AG09309 (cell line): ENCODE results near the gene TRIL.

ENCODE experiments used
- DNase-seq: peaks from one replicate; pipeline ENCODE4 v3.0.0-alpha.2; 2010; ENCODE audit warnings: low read depth
- H3K4me3 ChIP-seq: 2 replicates; pipeline ENCODE4 v1.5.1; 2011; ENCODE audit warnings: mild to moderate bottlenecking, low read depth, low read length, moderate library complexity; ENCODE audit not compliant: control insufficient read depth
- CTCF ChIP-seq: IDR thresholded peaks from 2 replicates; pipeline ENCODE4 v1.5.1; 2011; ENCODE audit warnings: mild to moderate bottlenecking, low read depth, low read length, inconsistent platforms; ENCODE audit not compliant: insufficient read depth, control insufficient read depth; ENCODE audit errors: missing control alignments

The TRIL gene

GRCh38 chr7:28977881-28978280 is 19.8 kb upstream of the TRIL start:
- no peak for TF ChIP-seq CTCF
- no peak for DNase-seq
- H3K4me3 ChIP-seq, result no peak overlapping the region

- no peak for TF ChIP-seq CTCF
- H3K4me3 ChIP-seq, result no peak overlapping the region
- no peak for DNase-seq
Measured at GRCh38 chr7:28976022-28976421, 17.9 kb upstream of the TRIL start.

- no peak for TF ChIP-seq CTCF
- no peak for DNase-seq
- no peak overlapping the region for H3K4me3 ChIP-seq
Measured at GRCh38 chr7:28973591-28973990, 15.5 kb upstream of the TRIL start.

- no peak for DNase-seq
- TF ChIP-seq CTCF, result no peak
- H3K4me3 ChIP-seq, result no peak overlapping the region
Measured at GRCh38 chr7:28964056-28964455, 5.9 kb upstream of the TRIL start.

- no peak for DNase-seq
- TF ChIP-seq CTCF, result no peak
Measured at GRCh38 chr7:28961972-28962371, 3.8 kb upstream of the TRIL start.

GRCh38 chr7:28960071-28960840 is 2.1 kb upstream of the TRIL start:
- no peak for TF ChIP-seq CTCF
- no peak for DNase-seq
- no peak overlapping the region for H3K4me3 ChIP-seq

More at GRCh38 chr7:28961972-28962371, 3.8 kb upstream of the TRIL start:
- H3K4me3 ChIP-seq, result no peak overlapping the region
